Measurements from ENCODE around the gene CNOT4.

- TF ChIP-seq MAX (IDR thresholded peaks at IDR 0.05; ENCODE audit: low read depth, low read length), result no peak
- no peak for TF ChIP-seq CTCF (IDR thresholded peaks at IDR 0.05; ENCODE audit: low read depth, low read length)
These were observed 172.4 kb downstream of the CNOT4 start for GRCh38 chr7:135337506-135337905.
